Vagina (tissue), 2 donors: ENCODE measurements around the gene APBA1. TPM values are rescaled to one million over a fixed set of nuclear protein-coding genes. Genes with fewer than 3 reads are reported as not detected.

Source experiments
- DNase-seq, 2 donors: peaks; one replicate each; pipeline ENCODE4 v3.0.0-alpha.2; 2017; ENCODE audit errors: extremely low spot score in 2 of 2
- H3K27ac ChIP-seq: fragments of 200-600 bp; sonication (generic); one replicate; pipeline ENCODE4 v1.5.1; 2019
- H3K27me3 ChIP-seq: fragments of 200-600 bp; sonication (generic); one replicate; pipeline ENCODE4 v1.5.1; 2019
- H3K36me3 ChIP-seq, 2 donors: fragments of 200-600 bp; sonication (generic); one replicate each; pipeline ENCODE4 v1.5.1; 2017 to 2019
- H3K4me1 ChIP-seq: fragments of 200-600 bp; sonication (generic); one replicate; pipeline ENCODE4 v1.5.1; 2019
- H3K4me3 ChIP-seq, 2 donors: fragments of 200-600 bp; sonication (generic); 1 replicate in 1 of 2; 2 replicates in 1 of 2; pipeline ENCODE4 v1.5.1; 2016 to 2019
- H3K9me3 ChIP-seq: fragments of 200-600 bp; sonication (generic); one replicate; pipeline ENCODE4 v1.5.1; 2019
- POLR2A ChIP-seq, 2 donors: fragments of 450-650 bp; IDR thresholded peaks; one replicate each; pipeline ENCODE4 v1.6.1; 2017; ENCODE audit warnings: antibody characterized with exemption in 2 of 2, mild to moderate bottlenecking in 2 of 2, moderate library complexity in 2 of 2
- POLR2AphosphoS5 ChIP-seq, 2 donors: sonication (generic); formaldehyde crosslinking; IDR thresholded peaks; one replicate each; pipeline ENCODE4 v1.9.0; 2017; ENCODE audit warnings: antibody characterized with exemption in 2 of 2, mild to moderate bottlenecking in 2 of 2, low read depth in 1 of 2; ENCODE audit not compliant: insufficient read depth in 1 of 2
- intact Hi-C: fragments of 100-400 bp; cut with DNase I; formaldehyde crosslinking; loops from one replicate; pipeline ENCODE4 v1.15.1; 2023
- total RNA-seq: library from RNA; depleted of rRNA; stranded (reverse); fragments of >200 nt; gene quantifications from one replicate; pipeline ENCODE4 v1.2.3, GENCODE V29; 2016
- TF ChIP-seq, protein P1 (sequence below), 3 experiments: fragments of 450-650 bp in 2 of 3; fragments of 200-600 bp in 1 of 3; sonication (generic) in 1 of 3; IDR thresholded peaks; one replicate each; pipeline ENCODE4 v1.5.1; 2017 to 2019; ENCODE audit warnings: antibody characterized with exemption in 3 of 3, mild to moderate bottlenecking in 2 of 3, moderate library complexity in 2 of 3

APBA1 gene
- total RNA-seq, 1 donor from 2014 or later = 13.3 TPM

DNA sequence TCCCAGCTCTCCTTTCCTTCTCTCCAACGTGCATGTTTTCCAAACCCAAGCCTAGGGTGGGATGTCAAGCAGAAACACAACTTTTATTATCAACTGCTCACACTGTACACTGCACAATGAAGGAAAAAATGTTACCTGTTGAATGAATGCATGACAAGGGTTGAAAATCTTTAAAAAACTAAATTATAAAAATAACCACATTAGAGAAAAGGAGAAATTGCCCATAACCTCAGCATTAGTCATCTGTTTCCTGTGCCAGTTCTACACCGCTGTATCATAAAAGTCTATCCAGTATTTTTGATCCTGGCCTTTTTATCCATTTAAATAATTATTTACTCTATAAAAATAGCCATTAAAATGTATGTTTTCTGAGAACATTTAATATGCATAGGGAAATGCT, 101.1 kb downstream of the APBA1 start:
- Histone ChIP-seq H3K36me3 (no peaks in the 10 kb centered on the region), H3K27me3 (no peaks in the 10 kb centered on the region), H3K4me3 (no peak overlapping the region), H3K27ac (no peak overlapping the region), H3K4me1 (peaks cover 15% of the 10 kb centered on the region), H3K9me3 (no peaks in the 10 kb centered on the region)
- no peak for TF ChIP-seq POLR2AphosphoS5 (IDR thresholded peaks at IDR 0.05; ENCODE audit: insufficient read depth in 1 of 2, low read depth in 1 of 2)
- TF ChIP-seq POLR2A (IDR thresholded peaks at IDR 0.05) = no peak
- TF ChIP-seq, protein P1, sequence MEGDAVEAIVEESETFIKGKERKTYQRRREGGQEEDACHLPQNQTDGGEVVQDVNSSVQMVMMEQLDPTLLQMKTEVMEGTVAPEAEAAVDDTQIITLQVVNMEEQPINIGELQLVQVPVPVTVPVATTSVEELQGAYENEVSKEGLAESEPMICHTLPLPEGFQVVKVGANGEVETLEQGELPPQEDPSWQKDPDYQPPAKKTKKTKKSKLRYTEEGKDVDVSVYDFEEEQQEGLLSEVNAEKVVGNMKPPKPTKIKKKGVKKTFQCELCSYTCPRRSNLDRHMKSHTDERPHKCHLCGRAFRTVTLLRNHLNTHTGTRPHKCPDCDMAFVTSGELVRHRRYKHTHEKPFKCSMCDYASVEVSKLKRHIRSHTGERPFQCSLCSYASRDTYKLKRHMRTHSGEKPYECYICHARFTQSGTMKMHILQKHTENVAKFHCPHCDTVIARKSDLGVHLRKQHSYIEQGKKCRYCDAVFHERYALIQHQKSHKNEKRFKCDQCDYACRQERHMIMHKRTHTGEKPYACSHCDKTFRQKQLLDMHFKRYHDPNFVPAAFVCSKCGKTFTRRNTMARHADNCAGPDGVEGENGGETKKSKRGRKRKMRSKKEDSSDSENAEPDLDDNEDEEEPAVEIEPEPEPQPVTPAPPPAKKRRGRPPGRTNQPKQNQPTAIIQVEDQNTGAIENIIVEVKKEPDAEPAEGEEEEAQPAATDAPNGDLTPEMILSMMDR (IDR thresholded peaks at IDR 0.05) = no peak
- intact Hi-C loops = no loop called here
- DNase-seq = no peak

DNA sequence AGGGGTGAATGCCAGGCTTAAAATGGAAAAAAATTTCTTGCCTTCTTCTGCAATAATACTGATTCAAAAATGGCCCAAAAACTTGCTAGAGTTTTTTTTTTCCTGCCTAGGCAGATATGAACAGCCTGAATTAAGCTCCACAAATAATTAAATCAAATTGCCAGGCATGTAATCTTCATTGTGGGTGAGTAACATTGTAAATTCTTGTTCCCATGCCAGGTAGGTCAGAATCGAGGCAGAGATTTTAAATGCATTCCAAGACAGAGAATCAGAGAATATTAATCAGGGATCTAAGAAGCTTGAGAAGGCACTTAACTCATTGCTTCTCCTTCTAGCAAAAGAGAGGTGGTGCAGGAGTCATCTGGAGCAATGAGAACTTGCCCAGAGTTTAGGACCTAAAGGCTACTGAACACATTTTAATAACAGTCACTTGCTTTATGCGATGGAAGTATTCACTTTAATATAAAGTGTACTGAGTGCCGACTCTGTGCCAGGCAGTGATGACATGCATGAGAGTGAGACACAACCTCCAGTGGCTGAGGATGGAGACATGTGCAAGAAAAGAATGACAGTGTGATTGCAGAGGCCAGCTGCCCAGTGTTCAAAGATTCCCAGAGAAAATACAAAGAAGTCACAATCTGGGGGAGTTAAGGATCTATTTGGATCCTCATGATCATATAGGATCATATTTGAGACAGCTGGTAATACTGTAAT, 102.3 kb downstream of the APBA1 start:
- DNase-seq = no peak
- intact Hi-C loops = no loop called here
- H3K4me3 ChIP-seq = no peak overlapping the region
- no peaks in the 10 kb centered on the region for H3K9me3 ChIP-seq
- H3K27ac ChIP-seq = no peak overlapping the region
- no peak for TF ChIP-seq POLR2AphosphoS5 (IDR thresholded peaks at IDR 0.05; ENCODE audit: insufficient read depth in 1 of 2, low read depth in 1 of 2)
- no peak for TF ChIP-seq POLR2A (IDR thresholded peaks at IDR 0.05)
- TF ChIP-seq, protein P1 (IDR thresholded peaks at IDR 0.05) = no peak
- H3K36me3 ChIP-seq = no peaks in the 10 kb centered on the region
- no peaks in the 10 kb centered on the region for H3K27me3 ChIP-seq
- H3K4me1 ChIP-seq = peaks cover 15% of the 10 kb centered on the region

GRCh38 chr9:69564557-69564956, 107.6 kb downstream of the APBA1 start:
- DNase-seq = no peak
- intact Hi-C loops = no loop called here
- Histone ChIP-seq H3K4me3 (no peak overlapping the region), H3K4me1 (peaks cover 6% of the 10 kb centered on the region), H3K36me3 (no peaks in the 10 kb centered on the region), H3K27ac (no peak overlapping the region), H3K9me3 (no peaks in the 10 kb centered on the region), H3K27me3 (no peaks in the 10 kb centered on the region)
- TF ChIP-seq POLR2A (IDR thresholded peaks at IDR 0.05) (no peak), POLR2AphosphoS5 (IDR thresholded peaks at IDR 0.05; ENCODE audit: insufficient read depth in 1 of 2, low read depth in 1 of 2) (no peak)
- TF ChIP-seq, protein P1 (IDR thresholded peaks at IDR 0.05) = no peak

DNA sequence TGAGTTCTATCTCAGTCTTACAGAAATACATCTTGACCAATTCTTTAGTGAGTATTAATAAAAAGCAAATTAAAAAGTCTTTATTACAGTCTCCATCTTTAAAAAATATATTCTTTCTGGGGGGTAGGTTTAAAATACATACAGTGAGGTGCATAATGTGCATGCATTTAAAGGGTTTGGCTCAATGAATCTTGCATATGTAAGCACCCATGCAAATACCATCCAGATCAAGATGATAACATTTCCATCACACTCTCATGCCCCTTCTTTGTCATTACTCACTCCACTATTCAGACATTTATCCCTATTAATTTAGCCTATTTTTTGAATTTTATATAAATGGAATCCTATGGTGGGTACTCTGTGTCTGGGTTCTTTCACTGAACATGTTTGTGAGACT, 113.0 kb downstream of the APBA1 start:
- Histone ChIP-seq H3K4me1 (peaks cover 11% of the 10 kb centered on the region), H3K27ac (no peak overlapping the region), H3K27me3 (no peaks in the 10 kb centered on the region), H3K36me3 (no peaks in the 10 kb centered on the region), H3K9me3 (no peaks in the 10 kb centered on the region), H3K4me3 (no peak overlapping the region)
- intact Hi-C loops = no loop called here
- TF ChIP-seq, protein P1 (IDR thresholded peaks at IDR 0.05) = no peak
- TF ChIP-seq POLR2A (IDR thresholded peaks at IDR 0.05) = no peak
- no peak for TF ChIP-seq POLR2AphosphoS5 (IDR thresholded peaks at IDR 0.05; ENCODE audit: insufficient read depth in 1 of 2, low read depth in 1 of 2)
- no peak for DNase-seq

DNA sequence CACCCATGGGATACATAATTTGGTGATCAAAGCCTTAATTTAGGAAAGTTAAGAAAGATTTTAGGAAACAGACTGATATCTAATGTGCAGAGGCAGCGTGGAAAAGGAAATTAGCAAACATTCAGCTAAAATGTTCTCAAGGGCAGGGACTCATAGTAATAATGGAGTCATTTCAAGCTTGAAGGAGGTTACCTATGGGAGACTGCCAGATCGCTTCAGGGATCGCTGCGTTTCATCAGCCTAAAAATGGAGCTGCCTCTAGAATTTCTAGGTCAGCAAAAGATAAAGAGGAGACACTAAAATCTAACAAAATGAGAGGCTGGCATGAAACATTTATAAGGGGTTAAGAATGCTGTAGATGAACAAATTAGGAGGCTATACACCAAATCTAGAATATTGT, 115.5 kb downstream of the APBA1 start:
- DNase-seq = no peak
- Histone ChIP-seq H3K27me3 (no peaks in the 10 kb centered on the region), H3K27ac (no peak overlapping the region), H3K36me3 (no peaks in the 10 kb centered on the region), H3K4me1 (peaks cover 11% of the 10 kb centered on the region), H3K4me3 (no peak overlapping the region), H3K9me3 (no peaks in the 10 kb centered on the region)
- TF ChIP-seq POLR2A (IDR thresholded peaks at IDR 0.05) (no peak), POLR2AphosphoS5 (IDR thresholded peaks at IDR 0.05; ENCODE audit: insufficient read depth in 1 of 2, low read depth in 1 of 2) (no peak)
- TF ChIP-seq, protein P1 (IDR thresholded peaks at IDR 0.05) = no peak
- intact Hi-C loops = no loop called here
